ENCODE data around the gene NKX2-1.

Gene NKX2-1

DNA sequence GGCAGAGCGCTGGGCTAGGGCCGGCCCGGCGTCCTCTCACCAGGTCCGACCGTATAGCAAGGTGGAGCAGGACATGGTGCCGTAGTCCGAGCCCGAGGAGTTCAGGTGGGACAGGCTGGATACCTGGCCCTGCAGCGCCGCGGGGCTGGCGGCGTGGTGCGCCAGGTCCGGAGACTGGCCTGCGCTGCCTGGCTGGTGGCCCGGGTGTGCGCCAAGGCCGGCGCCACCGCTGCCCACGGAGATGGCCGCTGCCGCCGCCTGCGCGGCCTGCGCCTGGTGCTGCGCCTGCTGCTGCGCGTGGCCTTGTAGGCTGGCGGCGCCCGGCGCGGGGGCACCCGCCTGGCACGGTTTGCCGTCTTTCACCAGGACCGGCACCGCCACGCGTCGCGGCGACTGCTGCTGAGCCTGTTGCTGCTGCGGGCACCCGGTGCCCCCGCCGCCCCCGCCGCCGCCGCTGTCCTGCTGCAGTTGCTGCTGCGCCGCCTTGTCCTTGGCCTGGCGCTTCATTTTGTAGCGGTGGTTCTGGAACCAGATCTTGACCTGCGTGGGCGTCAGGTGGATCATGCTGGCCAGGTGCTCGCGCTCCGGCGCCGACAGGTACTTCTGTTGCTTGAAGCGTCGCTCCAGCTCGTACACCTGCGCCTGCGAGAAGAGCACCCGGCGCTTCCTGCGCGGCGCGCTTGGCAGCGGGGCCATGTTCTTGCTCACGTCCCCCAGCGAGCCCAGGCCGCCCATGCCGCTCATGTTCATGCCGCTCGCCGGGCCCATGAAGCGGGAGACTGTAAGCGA is 2.6 kb downstream of the NKX2-1 start:
- no peak for DNase-seq (ENCODE audit: low read depth in 2 of 2)

DNA sequence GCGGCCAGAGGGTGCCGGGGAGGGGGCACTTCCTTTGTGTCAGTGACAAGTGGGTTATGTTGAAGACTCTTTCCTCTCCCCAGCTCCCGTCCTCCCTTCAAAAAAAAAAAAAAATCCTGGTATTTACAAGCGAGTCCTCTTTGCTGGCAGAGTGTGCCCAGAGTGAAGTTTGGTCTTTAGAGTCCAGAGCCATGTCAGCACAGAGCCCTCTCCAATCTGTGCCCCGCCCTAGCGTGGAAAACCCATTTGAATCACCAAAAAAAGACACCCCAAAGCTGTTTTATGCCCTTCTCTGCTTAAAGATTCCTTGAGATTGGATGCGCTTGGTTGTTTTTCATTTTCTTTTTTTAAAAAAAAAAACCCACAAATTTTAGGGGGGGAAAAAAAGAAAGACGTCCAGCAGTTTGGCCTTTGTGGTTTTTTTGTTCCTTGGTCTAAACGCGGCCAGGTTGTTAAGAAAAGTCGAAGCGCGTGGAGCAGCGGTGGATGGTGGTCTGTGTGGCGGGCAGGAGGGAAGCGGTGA is 3.3 kb downstream of the NKX2-1 start:
- no peak for DNase-seq (ENCODE audit: low read depth in 2 of 2)

DNA sequence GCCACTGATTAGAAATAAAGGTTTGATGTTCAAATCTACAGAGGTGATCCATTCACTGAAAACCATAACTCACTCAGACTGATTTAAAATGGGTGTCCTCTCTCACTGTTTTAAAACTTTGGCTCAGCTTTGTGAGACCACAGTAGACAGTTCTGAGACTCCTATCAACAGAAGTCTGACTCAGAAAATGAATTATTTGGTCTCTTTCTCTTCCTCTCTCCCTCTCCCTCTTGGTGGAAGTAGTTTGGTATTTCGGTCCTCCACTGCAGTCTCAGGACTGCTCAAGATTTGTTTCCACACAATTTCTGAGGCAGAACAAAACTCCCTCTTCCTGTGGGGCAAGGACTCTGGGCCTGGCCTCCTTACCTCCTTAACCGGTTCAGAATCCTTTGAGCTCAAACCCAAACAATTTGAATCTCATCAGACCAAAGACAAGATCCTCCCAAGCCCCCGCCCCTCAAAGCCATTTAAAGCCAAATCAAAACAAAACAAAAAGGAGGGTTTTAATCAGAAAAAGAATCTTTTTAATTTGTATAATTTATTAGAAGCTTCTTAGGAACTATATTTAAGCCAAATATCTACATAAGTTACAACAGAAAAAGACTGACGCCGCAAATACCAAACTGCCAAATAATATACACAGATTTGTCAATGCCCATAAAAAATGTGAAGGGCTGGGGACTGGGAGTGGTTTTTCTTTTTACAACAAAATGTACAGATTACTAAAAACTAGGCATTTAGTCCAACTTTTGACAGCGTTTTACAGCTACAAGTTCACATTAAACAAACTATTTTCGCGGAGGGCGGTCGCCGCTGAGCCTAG is 3.9 kb downstream of the NKX2-1 start:
- no peak for DNase-seq (ENCODE audit: low read depth in 2 of 2)

DNA sequence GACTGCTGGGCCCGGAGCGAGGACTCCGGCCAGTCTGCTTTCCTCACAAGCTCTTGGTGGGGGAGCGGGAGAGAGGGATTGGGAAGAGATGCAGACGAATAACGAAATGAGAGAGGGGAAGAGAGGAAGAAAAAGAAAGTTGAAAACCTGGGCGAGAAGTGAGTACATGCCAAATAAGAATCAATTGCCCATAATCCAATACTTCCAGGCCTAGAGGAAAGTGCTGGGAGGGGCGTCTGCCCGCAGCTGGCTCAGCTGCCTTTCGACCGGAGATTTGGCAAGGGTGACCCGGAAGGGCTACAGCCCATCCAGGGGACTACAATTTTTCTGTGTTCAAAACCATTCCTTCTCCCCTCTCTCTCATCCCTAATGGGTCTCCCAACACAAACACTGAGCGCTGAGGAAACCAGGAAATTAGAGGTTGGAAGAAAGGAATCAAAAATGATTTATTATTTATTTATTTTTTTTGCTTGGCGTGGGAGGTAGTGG is 4.9 kb downstream of the NKX2-1 start:
- no peak for DNase-seq (ENCODE audit: low read depth in 2 of 2)

DNA sequence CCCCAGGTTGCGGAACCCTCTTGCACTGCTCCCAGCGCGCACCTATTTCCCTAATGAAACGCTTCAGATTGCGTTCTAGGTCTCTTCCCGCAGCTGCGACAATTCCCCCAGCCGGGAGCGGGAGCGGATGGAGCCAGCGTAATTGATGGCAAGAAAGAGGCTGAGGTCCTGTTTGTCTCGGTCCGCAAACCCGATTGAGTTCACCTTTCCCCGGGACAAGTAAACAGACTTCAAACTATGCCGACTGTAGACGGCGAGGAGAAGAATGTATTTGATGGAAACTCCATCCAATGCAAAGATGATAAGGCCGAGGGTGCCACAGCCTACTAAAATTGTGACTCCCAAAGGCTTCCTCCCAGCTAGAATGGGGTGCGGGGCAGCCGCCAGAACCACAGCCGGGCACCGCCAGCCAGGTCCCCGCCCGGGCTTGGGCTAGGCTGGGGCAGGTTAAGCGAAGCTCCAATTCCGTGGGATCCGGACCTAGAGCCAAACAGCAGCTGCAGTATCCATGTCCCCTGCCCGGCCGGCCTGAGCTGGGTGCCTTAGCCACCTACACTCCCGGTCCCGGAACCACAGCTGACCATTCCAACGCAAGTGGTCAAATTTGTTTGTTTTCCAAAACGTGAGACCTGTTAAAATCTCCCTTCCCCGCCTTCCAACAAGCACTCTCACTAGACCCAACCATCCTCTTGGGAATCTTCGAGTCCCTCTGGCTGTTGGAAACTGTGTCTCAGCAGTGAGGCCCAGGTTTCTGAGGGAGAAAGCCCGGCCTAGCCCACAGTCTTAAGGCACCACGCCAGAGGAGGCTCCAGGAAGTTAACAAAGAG is 5.5 kb downstream of the NKX2-1 start:
- DNase-seq (ENCODE audit: low read depth in 2 of 2) = no peak

DNA sequence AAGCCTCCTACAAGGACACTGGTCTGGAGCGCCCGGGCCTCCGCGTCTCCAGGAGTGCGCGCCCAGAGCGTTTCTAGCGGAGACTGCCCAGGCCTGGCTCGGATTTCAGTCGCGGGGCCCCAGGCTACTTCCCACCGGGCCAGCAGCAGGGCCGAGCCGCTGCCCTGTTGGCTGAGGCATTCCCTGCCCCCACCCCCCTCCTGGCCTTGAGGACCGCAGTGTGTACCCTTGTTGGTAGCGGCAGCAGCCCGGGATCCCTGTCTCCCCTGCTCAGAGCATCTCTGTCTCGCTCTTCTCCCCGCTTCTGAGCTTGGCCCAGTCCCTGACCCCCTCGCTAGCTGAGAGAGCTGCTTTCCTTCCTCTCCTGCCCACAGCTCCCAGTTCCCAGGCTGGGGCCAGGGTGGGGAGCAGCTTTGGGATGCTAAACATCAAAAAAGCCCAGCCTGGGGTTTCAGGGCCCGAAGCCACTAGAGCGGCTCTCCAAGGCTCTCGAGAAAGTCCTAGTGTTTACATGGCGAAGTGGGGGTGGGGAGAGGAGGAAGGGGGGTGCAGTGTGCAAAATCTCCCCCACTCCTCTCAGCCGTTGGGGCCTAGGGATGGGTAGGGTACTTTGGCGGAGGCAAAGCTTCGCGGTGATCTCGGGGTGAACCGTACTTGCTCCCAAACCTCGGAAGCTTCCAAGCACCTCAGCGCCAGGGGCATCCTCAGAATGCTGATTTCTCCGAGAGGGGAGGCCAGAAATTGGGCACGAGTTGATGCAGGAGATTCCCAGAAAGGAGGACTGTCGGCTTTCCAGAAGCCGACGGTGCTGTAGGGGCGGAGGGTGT is 6.4 kb downstream of the NKX2-1 start:
- DNase-seq (ENCODE audit: low read depth in 2 of 2) = no peak

DNA sequence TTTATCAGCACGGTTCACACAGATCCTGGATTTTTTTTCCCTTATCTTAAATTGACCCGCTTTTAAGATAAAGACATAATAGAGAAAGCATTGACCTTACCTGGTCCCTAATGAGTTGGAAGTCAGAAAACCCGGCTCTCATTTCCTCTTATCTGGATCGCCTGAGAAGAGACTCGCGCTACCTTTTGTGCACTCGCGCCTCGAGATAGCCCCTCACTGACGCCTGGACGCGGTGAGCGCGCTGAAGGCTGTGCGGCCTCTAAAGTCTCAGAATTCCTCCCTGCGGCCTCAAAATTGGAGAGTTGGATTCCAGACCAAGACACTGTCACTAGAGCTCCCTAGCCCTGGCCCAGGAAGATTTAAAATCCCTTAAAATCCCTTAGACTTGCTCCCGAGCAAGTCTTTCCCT is 7.0 kb downstream of the NKX2-1 start:
- no peak for DNase-seq (ENCODE audit: low read depth in 2 of 2)

DNA sequence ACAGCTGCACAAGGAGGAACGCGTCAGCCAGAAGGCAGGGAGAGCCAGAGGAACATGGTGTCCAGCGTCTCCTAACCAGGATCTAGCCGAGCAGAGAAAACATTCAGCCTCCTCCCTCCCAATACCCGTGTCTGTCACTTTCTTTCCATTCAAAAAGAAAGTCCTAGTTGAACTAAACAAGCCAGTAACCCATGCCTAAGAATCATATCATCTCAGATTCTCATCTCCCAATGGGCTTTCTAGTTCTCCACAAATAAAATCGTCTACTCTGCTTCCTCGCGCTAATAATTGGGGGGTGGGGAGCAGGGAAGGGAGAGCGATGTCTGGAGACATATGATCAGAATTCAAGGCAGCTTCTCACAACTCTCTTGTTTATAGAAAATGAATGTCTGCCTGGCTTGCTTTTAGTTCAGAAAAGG is 7.4 kb downstream of the NKX2-1 start:
- DNase-seq (ENCODE audit: low read depth in 2 of 2) = no peak

DNA sequence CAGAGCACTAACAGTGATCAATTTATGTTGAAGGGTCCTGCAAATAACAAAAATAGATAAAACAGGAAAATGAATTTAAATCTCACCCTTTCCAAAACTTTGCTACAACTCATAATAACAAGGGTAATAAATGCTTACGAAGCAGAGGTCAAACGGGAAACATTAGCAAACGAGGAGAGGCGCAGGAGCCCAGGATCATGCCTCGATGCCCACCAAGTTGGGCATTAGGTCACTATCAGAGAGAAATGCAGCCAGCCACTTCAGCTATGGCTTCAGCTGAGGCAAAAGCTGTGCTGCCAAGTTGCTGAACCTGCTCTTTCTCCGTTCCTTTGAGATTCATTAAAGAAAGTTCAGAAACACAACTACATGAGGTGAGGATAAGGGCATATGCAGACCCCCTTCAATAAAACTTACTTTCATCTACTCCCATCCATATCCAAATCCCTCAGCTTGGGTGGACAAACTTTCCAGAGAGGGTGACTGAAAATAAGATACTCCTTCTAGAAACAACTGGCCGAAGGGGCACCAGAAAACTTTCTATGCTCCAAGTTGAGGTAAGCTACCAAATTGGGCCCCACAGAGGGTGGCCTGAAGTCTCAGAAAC is 7.9 kb downstream of the NKX2-1 start:
- DNase-seq (ENCODE audit: low read depth in 2 of 2) = no peak

DNA sequence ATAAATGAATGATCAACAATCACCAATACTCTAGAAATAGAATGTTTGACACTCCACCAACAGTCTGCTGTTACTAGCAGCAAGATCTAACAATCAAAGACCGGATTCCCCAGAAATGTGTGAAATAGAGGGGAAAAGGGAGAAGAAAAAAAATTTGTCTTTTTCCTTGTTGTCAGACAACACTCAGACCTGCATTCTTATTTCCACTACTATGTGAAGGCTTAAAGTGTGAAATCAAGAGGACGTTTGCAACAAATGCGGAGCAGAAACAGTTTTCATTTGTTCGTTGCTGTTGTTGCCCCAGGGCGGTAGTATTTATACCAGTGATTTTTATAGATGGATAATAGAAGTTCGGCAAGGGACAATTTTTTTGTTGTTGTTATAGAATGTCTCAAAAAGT is 9.2 kb downstream of the NKX2-1 start:
- DNase-seq (ENCODE audit: low read depth in 2 of 2) = no peak

DNA sequence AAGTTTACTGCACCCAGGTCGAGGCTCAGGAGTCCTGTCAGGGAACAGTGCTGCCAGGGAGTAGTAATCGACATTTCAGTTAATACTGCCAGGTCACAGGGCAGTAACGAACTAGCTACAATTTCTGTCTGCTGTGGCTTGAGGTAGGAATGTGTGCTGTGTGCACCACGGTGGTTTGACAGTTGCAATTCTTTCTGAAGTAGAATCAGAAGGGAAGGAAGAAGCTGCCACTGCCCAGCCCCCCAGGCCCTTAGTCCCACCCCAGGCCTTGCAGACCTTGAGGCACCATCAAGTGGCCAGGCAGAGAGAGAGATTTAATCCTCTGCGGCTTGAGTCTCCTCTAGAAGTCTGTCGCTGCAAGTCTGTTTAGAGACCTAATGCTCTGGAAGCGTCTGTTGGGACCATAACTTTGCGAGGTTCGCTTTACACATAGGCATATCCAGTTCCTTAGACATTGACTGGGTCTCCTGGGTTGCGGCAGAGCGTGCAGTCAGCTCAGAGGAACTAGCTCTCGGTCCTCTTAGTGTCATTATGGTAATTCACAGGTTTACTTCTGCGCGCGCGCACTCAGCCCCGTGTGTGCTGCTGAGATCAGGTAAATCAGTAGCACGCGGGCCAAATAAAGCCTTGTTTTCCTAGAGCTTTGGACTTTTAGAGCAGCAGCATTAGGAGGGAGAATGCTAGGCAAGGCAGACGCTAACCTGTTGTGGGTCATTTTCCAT is 9.8 kb downstream of the NKX2-1 start:
- DNase-seq (ENCODE audit: low read depth in 2 of 2) = no peak

DNA sequence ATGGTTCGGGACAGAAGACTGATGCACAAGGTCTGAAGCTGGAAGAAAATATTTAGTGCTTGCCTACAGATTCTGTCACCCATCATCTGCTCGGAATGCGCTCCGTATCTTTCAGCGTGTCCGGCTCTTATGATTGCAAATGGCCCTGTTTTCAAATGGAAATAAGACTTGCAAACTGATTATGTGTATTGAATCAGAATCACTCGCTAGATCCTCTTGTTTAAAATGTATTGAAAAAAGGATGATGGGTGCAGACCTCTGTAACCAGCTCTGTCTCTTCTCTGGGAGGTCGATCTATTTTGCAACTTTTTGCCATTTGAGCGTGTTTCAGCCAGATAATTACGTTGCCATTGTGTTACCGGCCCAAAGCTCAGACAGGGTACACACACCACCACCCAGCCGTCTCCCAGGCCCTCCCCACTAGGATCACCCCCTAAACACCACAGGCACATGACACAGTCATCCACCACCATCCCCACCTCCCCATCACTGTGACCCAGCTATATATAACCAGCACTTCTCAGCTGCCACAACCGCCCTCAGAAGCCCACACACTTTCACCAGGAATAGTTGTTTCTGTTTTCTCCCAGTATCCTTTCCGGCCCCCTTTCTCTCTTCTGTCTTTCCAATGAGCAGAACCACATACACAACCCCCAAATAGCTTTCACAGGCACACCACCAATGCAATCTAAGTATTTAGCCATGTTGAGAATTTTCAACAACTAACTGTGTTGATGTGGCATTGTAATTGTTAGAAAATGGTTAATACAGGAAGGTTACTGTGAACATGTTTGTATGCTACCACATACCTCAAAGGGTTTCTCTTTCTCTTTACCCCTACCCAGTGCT is 10.7 kb downstream of the NKX2-1 start:
- no peak for DNase-seq (ENCODE audit: low read depth in 2 of 2)

DNA sequence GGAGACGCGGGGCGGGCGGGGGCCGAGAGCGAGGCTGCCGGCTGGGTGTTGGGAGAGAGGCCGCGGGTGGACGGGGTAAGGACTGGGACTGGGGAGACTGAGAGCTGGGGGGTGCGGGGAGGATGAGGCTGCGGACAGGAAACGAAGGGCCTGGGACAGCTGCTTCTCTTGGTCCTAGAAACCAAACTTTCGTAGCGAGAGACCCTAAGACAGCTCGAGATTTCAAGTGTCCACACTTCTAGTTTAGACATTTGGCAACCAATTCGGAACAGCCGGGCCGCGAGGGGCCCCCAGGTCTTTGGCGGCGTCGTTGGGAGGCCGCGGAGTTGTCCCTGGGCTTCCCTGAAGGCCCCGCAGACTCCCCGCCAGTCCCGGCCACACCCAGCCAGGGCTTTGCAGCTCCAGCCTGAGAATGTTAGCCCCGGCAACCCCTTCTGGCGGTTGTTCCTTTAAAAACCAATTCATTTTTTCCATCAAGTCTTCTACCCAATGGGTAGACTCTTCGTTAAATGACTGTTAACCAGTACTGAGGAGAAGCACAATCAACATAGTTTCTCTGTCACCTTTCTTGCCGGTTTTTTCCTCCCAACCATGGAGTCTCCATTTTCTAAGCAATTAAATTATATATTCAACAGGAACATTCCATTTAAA is 11.5 kb downstream of the NKX2-1 start:
- no peak for DNase-seq (ENCODE audit: low read depth in 2 of 2)

DNA sequence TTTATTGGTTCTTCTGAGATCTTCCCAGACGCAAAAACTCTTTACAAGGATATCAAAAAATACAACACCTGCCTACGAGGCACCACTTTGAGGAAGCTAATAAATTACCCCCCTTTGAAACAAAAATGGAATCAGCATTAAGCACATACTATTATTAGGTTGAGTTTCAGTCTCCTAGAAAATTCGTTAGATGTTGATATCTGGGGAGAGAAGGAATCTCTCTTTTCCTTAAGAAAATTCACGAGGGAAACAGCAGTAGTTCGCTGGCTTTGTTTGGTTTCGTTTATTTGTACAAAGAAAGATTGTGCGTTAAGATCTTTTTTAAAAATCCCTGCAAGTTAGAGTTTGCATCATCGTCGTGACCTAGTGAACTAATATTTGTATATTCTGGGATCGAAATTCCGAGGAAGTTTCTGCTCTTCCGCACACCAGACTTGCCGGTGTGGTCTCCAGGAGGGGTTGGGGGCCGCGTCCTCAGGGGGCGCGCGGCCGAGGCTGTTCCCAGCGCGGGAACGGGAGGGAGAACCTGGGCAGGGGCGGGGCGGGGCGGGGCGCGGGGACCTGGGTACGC is 12.1 kb downstream of the NKX2-1 start:
- no peak for DNase-seq (ENCODE audit: low read depth in 2 of 2)

DNA sequence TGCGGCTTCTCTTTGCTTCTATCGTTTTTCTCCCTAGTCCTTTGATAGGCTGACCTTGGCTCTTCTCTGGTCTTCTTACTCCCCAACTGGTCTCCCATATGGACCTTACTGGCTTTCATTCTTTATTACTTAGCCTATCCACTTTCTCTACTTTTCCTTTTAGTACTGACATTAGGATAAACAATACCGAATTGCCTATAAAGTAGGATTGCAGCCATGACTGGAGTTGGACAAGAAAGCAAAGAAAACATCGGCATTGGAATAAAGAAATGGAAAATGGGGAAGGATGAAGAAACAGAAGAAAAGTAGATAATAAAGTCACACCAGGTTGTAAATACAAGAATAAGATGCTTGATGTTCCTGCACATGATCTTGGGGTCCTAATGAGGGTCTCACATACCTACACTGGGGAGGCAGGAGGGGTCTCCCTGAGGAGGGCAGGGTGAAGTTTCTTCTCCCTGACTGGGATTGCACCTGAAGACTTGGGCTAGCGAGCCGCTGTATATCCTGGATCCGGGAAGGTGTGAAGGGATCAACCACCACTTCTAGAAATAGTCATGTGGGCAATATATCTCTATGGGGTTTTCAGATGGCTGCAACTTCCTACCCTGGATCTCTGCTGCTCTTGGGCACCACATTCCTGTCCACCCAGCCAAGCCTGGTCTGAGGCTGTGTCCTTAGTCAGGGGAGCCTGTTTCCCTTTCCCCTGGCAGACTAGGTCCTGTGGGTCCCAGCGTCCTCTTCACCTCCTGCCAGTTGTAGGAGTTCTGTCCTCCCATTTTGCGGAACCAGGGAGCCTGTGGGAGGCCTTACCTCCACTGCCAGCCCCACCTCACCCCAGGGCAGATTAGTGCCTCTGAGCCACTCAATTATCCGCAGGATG is 13.1 kb downstream of the NKX2-1 start:
- DNase-seq (ENCODE audit: low read depth in 2 of 2) = no peak

DNA sequence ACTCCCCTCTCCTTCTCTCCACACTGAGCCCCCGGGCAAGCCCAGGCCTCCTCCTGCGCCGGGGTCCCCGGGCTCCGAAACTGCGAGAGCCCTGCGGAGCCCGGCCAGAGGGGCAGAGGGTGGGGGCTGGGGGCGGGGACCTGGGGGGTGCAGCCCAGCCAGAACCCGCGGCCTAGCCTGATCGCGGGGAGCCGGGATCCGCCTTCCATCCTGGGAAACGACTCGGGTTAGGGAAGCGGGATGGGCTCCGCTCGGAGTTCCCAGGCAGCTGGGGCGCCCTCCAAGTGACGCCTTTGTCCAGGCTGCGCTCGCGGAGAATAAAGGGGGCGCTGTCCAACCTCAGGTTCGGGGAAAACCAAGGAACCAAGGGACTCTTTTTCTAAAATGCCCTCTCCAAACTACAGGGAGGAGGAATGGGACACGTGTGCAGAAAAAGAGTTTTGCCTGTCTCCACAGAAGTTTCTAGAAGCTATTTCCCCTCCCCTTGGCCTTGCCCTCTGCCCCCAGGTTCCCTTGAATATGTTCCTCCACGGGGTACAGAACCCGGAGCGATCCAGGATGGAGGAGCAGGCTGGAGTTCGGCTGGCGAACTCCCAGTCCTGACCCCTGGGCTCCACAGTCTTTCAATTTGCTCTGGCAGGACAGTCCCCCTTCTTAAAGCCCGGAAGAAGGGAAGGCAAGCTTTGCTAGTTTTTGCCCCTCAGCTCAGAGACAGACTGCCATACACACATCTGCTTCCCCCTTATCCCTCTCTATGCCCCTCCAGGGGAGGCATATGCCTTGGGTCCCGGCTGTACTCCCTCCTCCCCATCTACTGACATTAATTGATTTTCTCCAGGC is 13.9 kb downstream of the NKX2-1 start:
- no peak for DNase-seq (ENCODE audit: low read depth in 2 of 2)

Measured in stimulated activated CD8-positive, alpha-beta memory T cell treated with anti-CD3 and anti-CD28 coated beads, Interleukin-7, amount 100 ng/mL, for 1 hour (primary cell).